Kidney (tissue), 14 donors: ENCODE data around the gene KIF5A. TPM values are rescaled to one million over a fixed set of nuclear protein-coding genes. Genes with fewer than 3 reads are reported as not detected.
A peak's percentile ranks its signal among the peaks of the same experiment; 100 is the strongest.

Source experiments
- DNase-seq, 5 donors: peaks; one replicate each; pipeline ENCODE4 v3.0.0-alpha.2; 2013 to 2020
- FAIRE-seq: peaks from 2 replicates; lab custom pipeline; 2012; peaks lifted over from hg19 to GRCh38; lab: Jason Lieb, UNC
- H3K27ac ChIP-seq, 2 donors: one replicate each; pipeline ENCODE4 v1.7.0; 2013; ENCODE audit warnings: low read depth in 2 of 2, low read length in 2 of 2, inconsistent platforms in 1 of 2
- H3K27me3 ChIP-seq: one replicate; pipeline ENCODE4 v1.7.1; 2013; ENCODE audit warnings: low read length, inconsistent platforms; ENCODE audit not compliant: control insufficient read depth, insufficient read depth
- H3K36me3 ChIP-seq, 3 donors: one replicate each; pipeline versions ENCODE4 v1.7.0 to v1.7.1; 2013; ENCODE audit warnings: low read length in 3 of 3, control low read depth in 1 of 3, inconsistent platforms in 1 of 3; ENCODE audit not compliant: insufficient read depth in 3 of 3, control insufficient read depth in 2 of 3
- H3K4me1 ChIP-seq, 3 donors: one replicate each; pipeline versions ENCODE4 v1.7.0 to v1.7.1; 2013; ENCODE audit warnings: low read length in 3 of 3, inconsistent platforms in 1 of 3, low read depth in 1 of 3; ENCODE audit not compliant: control insufficient read depth in 2 of 3, insufficient read depth in 2 of 3
- H3K4me3 ChIP-seq, 3 donors: one replicate each; pipeline versions ENCODE4 v1.7.0 to v1.8.1; 2013; ENCODE audit warnings: low read length in 3 of 3, control low read depth in 1 of 3, inconsistent platforms in 1 of 3
- H3K9ac ChIP-seq, 3 donors: one replicate each; pipeline versions ENCODE4 v1.7.0 to v1.7.1; 2013; ENCODE audit warnings: low read length in 3 of 3, control low read depth in 1 of 3, inconsistent platforms in 1 of 3
- H3K9me3 ChIP-seq, 3 donors: one replicate each; pipeline versions ENCODE4 v1.7.0 to v1.7.1; 2013; ENCODE audit warnings: low read length in 3 of 3, control low read depth in 1 of 3, inconsistent platforms in 1 of 3; ENCODE audit not compliant: control insufficient read depth in 2 of 3, insufficient read depth in 1 of 3
- intact Hi-C: fragments of 100-400 bp; cut with DNase I; formaldehyde crosslinking; loops from one replicate; pipeline ENCODE4 v1.11.1; 2022
- polyA plus RNA-seq: library from polyadenylated mRNA; stranded (reverse); fragments of 350-450 nt; fragmentation: Illumina TruSeq; extraction: RNeasy Lipid Tissue Mini Kit (QIAGEN cat#74804); gene quantifications from one replicate; pipeline ENCODE4 v1.2.3, GENCODE V29; 2014; ENCODE audit warnings: low read depth, low replicate concordance; ENCODE audit not compliant: insufficient read depth
- total RNA-seq: library from RNA; stranded (reverse); fragmentation: NEBNext Ultra II Directional; extraction: Animal tissue kit (Norgen Biotek cat#: 25700); gene quantifications from one replicate; pipeline ENCODE4 v1.2.1, GENCODE V29; 2021
- TF ChIP-seq, protein P1 (sequence below): IDR thresholded peaks from 3 replicates; pipeline ENCODE4 v1.5.1; 2012; ENCODE audit warnings: mild to moderate bottlenecking, moderate library complexity, borderline replicate concordance; ENCODE audit not compliant: insufficient read depth; ENCODE audit errors: extremely low read depth
- donor health status: control.
- donor health status: control.
- donor health status: control.
- donor health status: control.
- donor health status: control.
- donor health status: DM: yes; HTN: yes; CAD: no.
- donor health status: Normal renal cell carcinoma (clear cell type).

Gene KIF5A
- total and polyA plus RNA-seq, 2 donors from 2014 or later, result 0.69 to 1.3 TPM

DNA sequence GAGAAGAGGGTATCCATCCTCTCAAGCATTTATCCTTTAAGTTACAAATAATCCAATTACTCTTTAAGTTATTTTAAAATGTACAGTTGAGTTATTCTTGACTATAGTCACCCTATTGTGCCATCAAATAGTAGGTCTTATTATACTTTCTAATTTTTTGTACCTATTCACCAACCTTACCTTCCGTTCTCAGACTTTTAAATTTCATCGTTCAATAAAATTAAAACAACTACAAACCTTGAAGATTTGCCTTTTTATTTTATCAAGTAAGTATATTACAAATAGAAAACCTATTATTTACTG, 1.9 kb upstream of the KIF5A start:
- TF ChIP-seq, protein P1, sequence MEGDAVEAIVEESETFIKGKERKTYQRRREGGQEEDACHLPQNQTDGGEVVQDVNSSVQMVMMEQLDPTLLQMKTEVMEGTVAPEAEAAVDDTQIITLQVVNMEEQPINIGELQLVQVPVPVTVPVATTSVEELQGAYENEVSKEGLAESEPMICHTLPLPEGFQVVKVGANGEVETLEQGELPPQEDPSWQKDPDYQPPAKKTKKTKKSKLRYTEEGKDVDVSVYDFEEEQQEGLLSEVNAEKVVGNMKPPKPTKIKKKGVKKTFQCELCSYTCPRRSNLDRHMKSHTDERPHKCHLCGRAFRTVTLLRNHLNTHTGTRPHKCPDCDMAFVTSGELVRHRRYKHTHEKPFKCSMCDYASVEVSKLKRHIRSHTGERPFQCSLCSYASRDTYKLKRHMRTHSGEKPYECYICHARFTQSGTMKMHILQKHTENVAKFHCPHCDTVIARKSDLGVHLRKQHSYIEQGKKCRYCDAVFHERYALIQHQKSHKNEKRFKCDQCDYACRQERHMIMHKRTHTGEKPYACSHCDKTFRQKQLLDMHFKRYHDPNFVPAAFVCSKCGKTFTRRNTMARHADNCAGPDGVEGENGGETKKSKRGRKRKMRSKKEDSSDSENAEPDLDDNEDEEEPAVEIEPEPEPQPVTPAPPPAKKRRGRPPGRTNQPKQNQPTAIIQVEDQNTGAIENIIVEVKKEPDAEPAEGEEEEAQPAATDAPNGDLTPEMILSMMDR, result no peak
- Histone ChIP-seq H3K36me3 (no peaks in the 10 kb centered on the region), H3K4me3 (no peak overlapping the region), H3K27me3 (peaks cover 14% of the 10 kb centered on the region), H3K9ac (no peak overlapping the region), H3K27ac (no peak overlapping the region), H3K9me3 (no peaks in the 10 kb centered on the region), H3K4me1 (peaks cover 0 to 14% (median 14%) of the 10 kb centered on the region in 3 donors)
- DNase-seq, result no peak
- no peak for FAIRE-seq
- intact Hi-C loops, result no loop called here

GRCh38 chr12:57548488-57548887, 1.4 kb upstream of the KIF5A start:
- no peak overlapping the region for H3K27ac ChIP-seq
- peaks cover 14% of the 10 kb centered on the region for H3K27me3 ChIP-seq
- no peaks in the 10 kb centered on the region for H3K9me3 ChIP-seq
- DNase-seq, result no peak
- H3K4me1 ChIP-seq, result peaks cover 0 to 14% (median 14%) of the 10 kb centered on the region in 3 donors
- no peak overlapping the region for H3K9ac ChIP-seq
- no peak for FAIRE-seq
- H3K36me3 ChIP-seq, result no peaks in the 10 kb centered on the region
- intact Hi-C loops, result no loop called here
- TF ChIP-seq, protein P1, result no peak
- no peak overlapping the region for H3K4me3 ChIP-seq

- no peak for FAIRE-seq
- TF ChIP-seq, protein P1, result no peak
- Histone ChIP-seq H3K9ac (peak overlapping the region in 1 of 3 donors; percentile 54), H3K9me3 (no peaks in the 10 kb centered on the region), H3K4me1 (peaks cover 0 to 14% (median 14%) of the 10 kb centered on the region in 3 donors), H3K27me3 (peaks cover 14% of the 10 kb centered on the region), H3K27ac (no peak overlapping the region), H3K4me3 (peak overlapping the region in 1 of 3 donors; percentile 52), H3K36me3 (no peaks in the 10 kb centered on the region)
- DNase-seq, result no peak
- intact Hi-C loops, result no loop called here
These were observed 488 bp upstream of the KIF5A start for GRCh38 chr12:57549203-57549908.
